ENCODE results near the gene CYP1A2. TPM values are rescaled to one million over a fixed set of nuclear protein-coding genes. Genes with fewer than 3 reads are reported as not detected.

The CYP1A2 gene
- polyA plus RNA-seq, 3 donors: not detected

DNA sequence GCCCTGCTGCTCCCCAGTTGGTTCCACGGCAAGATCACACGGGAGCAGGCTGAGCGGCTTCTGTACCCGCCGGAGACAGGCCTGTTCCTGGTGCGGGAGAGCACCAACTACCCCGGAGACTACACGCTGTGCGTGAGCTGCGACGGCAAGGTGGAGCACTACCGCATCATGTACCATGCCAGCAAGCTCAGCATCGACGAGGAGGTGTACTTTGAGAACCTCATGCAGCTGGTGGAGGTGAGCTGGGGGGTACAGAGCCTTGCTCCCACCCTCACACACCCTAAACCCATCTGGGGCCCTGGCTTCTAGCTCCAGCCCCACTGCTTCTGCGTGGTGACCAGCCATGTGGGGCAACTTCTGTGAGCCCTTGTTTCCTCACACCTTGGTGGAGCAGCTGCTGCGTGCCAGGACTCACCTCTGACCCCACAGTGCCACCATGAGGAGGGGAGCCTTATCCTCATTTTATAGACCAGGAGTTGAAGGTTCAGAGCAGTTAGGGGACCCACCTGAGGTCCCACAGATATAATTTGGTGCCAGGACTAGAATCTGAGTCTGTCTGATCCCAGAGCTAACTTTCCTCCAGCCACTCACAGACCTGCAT is 50.7 kb downstream of the CYP1A2 start:
- Mint-ChIP-seq H3K27ac (peak overlapping the region; percentile 93 to 98 (median 96)), H3K27me3 (ENCODE audit: low read depth in 3 of 3) (peaks cover 0 to 1% (median 1%) of the 10 kb centered on the region in 3 donors), H3K36me3 (peaks cover 78 to 92% of the 10 kb centered on the region in 2 donors), H3K9me3 (no peaks in the 10 kb centered on the region), H3K4me1 (peaks cover 50% of the 10 kb centered on the region), H3K4me3 (peak overlapping the region in 1 of 2 donors; percentile 30)
- peaks cover 38 to 56% of the 10 kb centered on the region in 2 donors for H3K4me1 ChIP-seq (ENCODE audit: control insufficient read depth in 1 of 2, insufficient read depth in 2 of 2, low read length in 2 of 2)
- peak overlapping the region; percentile 64 to 93 for H3K27ac ChIP-seq (ENCODE audit: low read depth in 1 of 2, low read length in 2 of 2)
- H3K4me2 ChIP-seq (replicated peaks; ENCODE audit: extremely low read depth, low read length, poor library complexity, severe bottlenecking): no peak overlapping the region
- peak overlapping the region; percentile 49 for H3K9ac ChIP-seq (ENCODE audit: insufficient read depth, low read length, poor library complexity, severe bottlenecking)
- no peak for TF ChIP-seq CTCF (IDR thresholded peaks at IDR 0.05)
- H3K79me2 ChIP-seq (ENCODE audit: insufficient read depth, low read length): peaks cover 72% of the 10 kb centered on the region
- H2AFZ ChIP-seq (ENCODE audit: insufficient read depth, low read depth, low read length, poor library complexity, severe bottlenecking): no peak overlapping the region
- no peaks in the 10 kb centered on the region for H3K27me3 ChIP-seq (ENCODE audit: control insufficient read depth in 2 of 2, insufficient read depth in 2 of 2, low read length in 2 of 2)
- H3K4me3 ChIP-seq (replicated peaks in 1 of 3; ENCODE audit: low read depth in 2 of 3, low read length in 3 of 3): no peak overlapping the region
- H4K20me1 ChIP-seq (ENCODE audit: insufficient read depth, low read length): peaks cover 99% of the 10 kb centered on the region
- WGBS (ENCODE audit: insufficient coverage): 86% methylated on average over 13 of the region's 16 CpGs
- H3K36me3 ChIP-seq (replicated peaks in 1 of 2; ENCODE audit: control insufficient read depth in 1 of 2, insufficient read depth in 2 of 2, low read length in 2 of 2): peaks cover 72 to 89% of the 10 kb centered on the region in 2 donors
- intact Hi-C loops (cut with micrococcal nuclease): loop anchor here (1.0 to 2.0 kb wide), 2 partner anchors 9 to 15 kb away; no protein-coding TSS in a partner anchor
- H3K9me3 ChIP-seq (replicated peaks in 1 of 2; ENCODE audit: control insufficient read depth in 1 of 2, insufficient read depth in 1 of 2, low read length in 2 of 2): no peaks in the 10 kb centered on the region
- DNase-seq: peak in 1 of 3 donors; percentile 53

GRCh38 chr15:74799856-74800558 is 51.4 kb downstream of the CYP1A2 start:
- Histone ChIP-seq H3K4me2 (replicated peaks; ENCODE audit: extremely low read depth, low read length, poor library complexity, severe bottlenecking) (peak overlapping the region; percentile 17), H3K4me3 (replicated peaks in 1 of 3; ENCODE audit: low read depth in 2 of 3, low read length in 3 of 3) (no peak overlapping the region), H3K4me1 (ENCODE audit: control insufficient read depth in 1 of 2, insufficient read depth in 2 of 2, low read length in 2 of 2) (peaks cover 36 to 49% of the 10 kb centered on the region in 2 donors), H3K36me3 (replicated peaks in 1 of 2; ENCODE audit: control insufficient read depth in 1 of 2, insufficient read depth in 2 of 2, low read length in 2 of 2) (peaks cover 66 to 87% of the 10 kb centered on the region in 2 donors), H2AFZ (ENCODE audit: insufficient read depth, low read depth, low read length, poor library complexity, severe bottlenecking) (no peak overlapping the region), H3K27me3 (ENCODE audit: control insufficient read depth in 2 of 2, insufficient read depth in 2 of 2, low read length in 2 of 2) (no peaks in the 10 kb centered on the region), H3K27ac (ENCODE audit: low read depth in 1 of 2, low read length in 2 of 2) (peak overlapping the region; percentile 64 to 93), H3K9me3 (replicated peaks in 1 of 2; ENCODE audit: control insufficient read depth in 1 of 2, insufficient read depth in 1 of 2, low read length in 2 of 2) (no peaks in the 10 kb centered on the region), H3K79me2 (ENCODE audit: insufficient read depth, low read length) (peaks cover 65% of the 10 kb centered on the region), H3K9ac (ENCODE audit: insufficient read depth, low read length, poor library complexity, severe bottlenecking) (peak overlapping the region; percentile 49), H4K20me1 (ENCODE audit: insufficient read depth, low read length) (peaks cover 99% of the 10 kb centered on the region)
- intact Hi-C loops (cut with micrococcal nuclease): loop anchor here (1.0 to 10.0 kb wide), 4 partner anchors 10 to 165 kb away; no protein-coding TSS in a partner anchor
- TF ChIP-seq CTCF (IDR thresholded peaks at IDR 0.05): peak; percentile 98
- H3K36me3 Mint-ChIP-seq: peaks cover 74 to 91% of the 10 kb centered on the region in 2 donors
- peak overlapping the region; percentile 93 to 98 (median 96) for H3K27ac Mint-ChIP-seq
- peaks cover 44% of the 10 kb centered on the region for H3K4me1 Mint-ChIP-seq
- 46% methylated on average over 15 of the region's 18 CpGs for WGBS (ENCODE audit: insufficient coverage)
- no peaks in the 10 kb centered on the region for H3K9me3 Mint-ChIP-seq
- no peak overlapping the region for H3K4me3 Mint-ChIP-seq
- H3K27me3 Mint-ChIP-seq (ENCODE audit: low read depth in 3 of 3): peaks cover 0 to 1% (median 1%) of the 10 kb centered on the region in 3 donors
- peak; percentile 95 to 98 (median 96) for DNase-seq

Measured in CD14-positive monocyte (primary cell).